Measurements from ENCODE around the gene ITGA11. TPM values are rescaled to one million over a fixed set of nuclear protein-coding genes. Genes with fewer than 3 reads are reported as not detected.

The ITGA11 gene
- total RNA-seq, 1 donor from 2014 or later = 7.1 TPM

- intact Hi-C loops (cut with DNase I) = no loop called here
- H3K27ac ChIP-seq = no peak overlapping the region
These were observed 52.8 kb downstream of the ITGA11 start for GRCh38 chr15:68379058-68379758.

GRCh38 chr15:68378595-68378994 lies 53.4 kb downstream of the ITGA11 start:
- intact Hi-C loops (cut with DNase I) = no loop called here
- Histone ChIP-seq H3K27me3 (no peaks in the 10 kb centered on the region), H3K9me3 (no peaks in the 10 kb centered on the region), H3K4me3 (no peak overlapping the region), H3K27ac (no peak overlapping the region), H3K36me3 (no peaks in the 10 kb centered on the region), H3K4me1 (no peaks in the 10 kb centered on the region)
- DNase-seq = no peak
- no peak for ATAC-seq
- TF ChIP-seq, protein P1, sequence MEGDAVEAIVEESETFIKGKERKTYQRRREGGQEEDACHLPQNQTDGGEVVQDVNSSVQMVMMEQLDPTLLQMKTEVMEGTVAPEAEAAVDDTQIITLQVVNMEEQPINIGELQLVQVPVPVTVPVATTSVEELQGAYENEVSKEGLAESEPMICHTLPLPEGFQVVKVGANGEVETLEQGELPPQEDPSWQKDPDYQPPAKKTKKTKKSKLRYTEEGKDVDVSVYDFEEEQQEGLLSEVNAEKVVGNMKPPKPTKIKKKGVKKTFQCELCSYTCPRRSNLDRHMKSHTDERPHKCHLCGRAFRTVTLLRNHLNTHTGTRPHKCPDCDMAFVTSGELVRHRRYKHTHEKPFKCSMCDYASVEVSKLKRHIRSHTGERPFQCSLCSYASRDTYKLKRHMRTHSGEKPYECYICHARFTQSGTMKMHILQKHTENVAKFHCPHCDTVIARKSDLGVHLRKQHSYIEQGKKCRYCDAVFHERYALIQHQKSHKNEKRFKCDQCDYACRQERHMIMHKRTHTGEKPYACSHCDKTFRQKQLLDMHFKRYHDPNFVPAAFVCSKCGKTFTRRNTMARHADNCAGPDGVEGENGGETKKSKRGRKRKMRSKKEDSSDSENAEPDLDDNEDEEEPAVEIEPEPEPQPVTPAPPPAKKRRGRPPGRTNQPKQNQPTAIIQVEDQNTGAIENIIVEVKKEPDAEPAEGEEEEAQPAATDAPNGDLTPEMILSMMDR (IDR thresholded peaks at IDR 0.05) = no peak

More at GRCh38 chr15:68379058-68379758, 52.8 kb downstream of the ITGA11 start:
- ATAC-seq = no peak
- Histone ChIP-seq H3K9me3 (no peaks in the 10 kb centered on the region), H3K27me3 (no peaks in the 10 kb centered on the region), H3K36me3 (no peaks in the 10 kb centered on the region), H3K4me1 (no peaks in the 10 kb centered on the region), H3K4me3 (no peak overlapping the region)
- TF ChIP-seq, protein P1 (IDR thresholded peaks at IDR 0.05) = no peak
- no peak for DNase-seq

GRCh38 chr15:68377766-68378165 lies 54.2 kb downstream of the ITGA11 start:
- DNase-seq = no peak
- Histone ChIP-seq H3K27me3 (no peaks in the 10 kb centered on the region), H3K9me3 (no peaks in the 10 kb centered on the region), H3K4me1 (no peaks in the 10 kb centered on the region), H3K4me3 (no peak overlapping the region), H3K27ac (no peak overlapping the region), H3K36me3 (no peaks in the 10 kb centered on the region)
- TF ChIP-seq, protein P1 (IDR thresholded peaks at IDR 0.05) = no peak
- intact Hi-C loops (cut with DNase I) = no loop called here
- ATAC-seq = no peak

DNA sequence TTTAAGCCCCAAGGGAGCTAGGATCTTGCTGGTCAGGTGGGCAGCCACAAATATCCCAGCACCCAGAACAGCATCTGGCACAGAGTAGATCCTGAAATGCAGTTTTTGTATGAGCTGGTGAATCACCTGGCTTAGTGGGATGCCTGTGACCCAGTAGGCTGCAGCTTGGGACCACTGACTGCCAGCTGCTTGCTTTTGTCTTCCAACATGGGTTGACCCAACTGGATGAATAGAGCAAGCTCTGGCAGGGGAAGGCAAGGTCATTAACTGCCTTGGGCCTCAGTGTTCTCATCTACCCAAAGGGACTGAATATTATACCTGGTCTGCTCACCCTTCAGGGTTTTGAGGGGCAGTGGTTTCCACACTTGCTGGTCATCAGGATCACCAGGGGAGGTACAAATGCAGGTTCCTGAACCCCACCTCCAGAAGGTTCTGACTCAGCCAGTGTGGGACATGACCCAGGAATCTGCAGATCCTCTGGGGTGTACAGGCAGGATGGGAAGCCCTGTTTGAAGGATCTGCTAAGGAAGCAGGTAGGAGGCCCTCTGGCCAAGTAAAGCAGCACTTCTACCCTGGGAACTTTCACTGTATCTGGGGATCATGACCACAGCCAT lies 55.4 kb downstream of the ITGA11 start:
- no peak for DNase-seq
- TF ChIP-seq, protein P1 (IDR thresholded peaks at IDR 0.05) = no peak
- Histone ChIP-seq H3K27me3 (no peaks in the 10 kb centered on the region), H3K27ac (no peak overlapping the region), H3K9me3 (no peaks in the 10 kb centered on the region), H3K36me3 (no peaks in the 10 kb centered on the region), H3K4me3 (no peak overlapping the region), H3K4me1 (no peaks in the 10 kb centered on the region)
- intact Hi-C loops (cut with DNase I) = no loop called here
- no peak for ATAC-seq

- Histone ChIP-seq H3K9me3 (no peaks in the 10 kb centered on the region), H3K27me3 (no peaks in the 10 kb centered on the region), H3K4me1 (no peaks in the 10 kb centered on the region), H3K4me3 (no peak overlapping the region), H3K27ac (no peak overlapping the region), H3K36me3 (no peaks in the 10 kb centered on the region)
- DNase-seq (no peak), ATAC-seq (no peak)
- intact Hi-C loops (cut with DNase I) = no loop called here
- TF ChIP-seq, protein P1 (IDR thresholded peaks at IDR 0.05) = no peak
These were observed 56.2 kb downstream of the ITGA11 start for GRCh38 chr15:68375716-68376220.
